ENCODE results near the gene ADAMTS9.

GRCh38 chr3:64667138-64667537 is 20.7 kb downstream of the ADAMTS9 start:
- TF ChIP-seq CTCF (IDR thresholded peaks at IDR 0.05) = no peak
- no peak for TF ChIP-seq POLR2A (IDR thresholded peaks at IDR 0.05)

All from heart left ventricle (tissue), 13 donors.